HEK293T (cell line): ENCODE measurements around the gene HERC2.
"Not testable (repeated sequence)": the region's sequence is repeated elsewhere in the genome, so short reads cannot be mapped to it uniquely, and the experiment has no call there.

ENCODE experiments used
- BHLHE40 ChIP-seq: fragments of 450-650 bp; IDR thresholded peaks from 2 replicates; pipeline ENCODE4 v1.6.1; 2016; ENCODE audit warnings: mild to moderate bottlenecking, moderate library complexity, borderline replicate concordance
- FOXA1 ChIP-seq: fragments of 450-650 bp; IDR thresholded peaks from 2 replicates; pipeline ENCODE4 v1.6.1; 2016; ENCODE audit warnings: mild to moderate bottlenecking
- FOXM1 ChIP-seq: fragments of 450-650 bp; IDR thresholded peaks from 2 replicates; pipeline ENCODE4 v1.6.1; 2017; ENCODE audit warnings: mild to moderate bottlenecking, borderline replicate concordance
- NFRKB ChIP-seq: fragments of 450-650 bp; IDR thresholded peaks from 2 replicates; pipeline ENCODE4 v1.6.1; 2016; ENCODE audit warnings: mild to moderate bottlenecking, moderate library complexity
- PKNOX1 ChIP-seq: fragments of 450-650 bp; IDR thresholded peaks from 2 replicates; pipeline ENCODE4 v1.6.1; 2016
- SP1 ChIP-seq: fragments of 450-650 bp; IDR thresholded peaks from 2 replicates; pipeline ENCODE4 v1.6.1; 2017
- TARDBP ChIP-seq: fragments of 450-650 bp; IDR thresholded peaks from 2 replicates; pipeline ENCODE4 v1.6.1; 2016
- ZNF384 ChIP-seq: fragments of 450-650 bp; IDR thresholded peaks from 2 replicates; pipeline ENCODE4 v1.6.1; 2016

- not testable (repeated sequence) for TF ChIP-seq FOXA1, FOXM1, ZNF384, SP1, PKNOX1, BHLHE40, TARDBP, NFRKB
Measured at GRCh38 chr15:28196581-28196980, 125.4 kb downstream of the HERC2 start.
